GM19193 (cell line): ENCODE measurements around the gene ARL15.

Source experiments
- POLR2A ChIP-seq: IDR thresholded peaks from 4 replicates; pipeline ENCODE4 v1.6.1; 2011; ENCODE audit not compliant: insufficient read depth, insufficient read length; ENCODE audit errors: extremely low read depth

The ARL15 gene

DNA sequence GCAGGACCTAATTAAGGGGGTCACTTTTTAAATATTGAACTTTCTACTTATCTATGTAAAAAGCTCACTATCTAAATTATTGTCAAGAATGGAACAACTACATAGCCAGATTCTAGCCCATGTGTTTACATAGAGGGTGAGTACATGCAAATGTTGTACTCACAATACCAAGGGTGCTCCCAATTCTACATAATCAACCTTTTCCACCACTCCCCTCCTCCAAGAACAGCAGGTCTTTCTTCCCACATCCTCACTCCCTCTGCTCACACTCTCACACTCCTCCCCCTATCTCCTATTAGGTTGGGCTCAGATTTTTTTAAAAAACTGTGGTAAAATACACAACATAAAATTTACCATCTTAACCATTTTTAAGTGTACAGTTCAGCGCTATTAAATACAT is 325.4 kb downstream of the ARL15 start:
- no peak for TF ChIP-seq POLR2A

DNA sequence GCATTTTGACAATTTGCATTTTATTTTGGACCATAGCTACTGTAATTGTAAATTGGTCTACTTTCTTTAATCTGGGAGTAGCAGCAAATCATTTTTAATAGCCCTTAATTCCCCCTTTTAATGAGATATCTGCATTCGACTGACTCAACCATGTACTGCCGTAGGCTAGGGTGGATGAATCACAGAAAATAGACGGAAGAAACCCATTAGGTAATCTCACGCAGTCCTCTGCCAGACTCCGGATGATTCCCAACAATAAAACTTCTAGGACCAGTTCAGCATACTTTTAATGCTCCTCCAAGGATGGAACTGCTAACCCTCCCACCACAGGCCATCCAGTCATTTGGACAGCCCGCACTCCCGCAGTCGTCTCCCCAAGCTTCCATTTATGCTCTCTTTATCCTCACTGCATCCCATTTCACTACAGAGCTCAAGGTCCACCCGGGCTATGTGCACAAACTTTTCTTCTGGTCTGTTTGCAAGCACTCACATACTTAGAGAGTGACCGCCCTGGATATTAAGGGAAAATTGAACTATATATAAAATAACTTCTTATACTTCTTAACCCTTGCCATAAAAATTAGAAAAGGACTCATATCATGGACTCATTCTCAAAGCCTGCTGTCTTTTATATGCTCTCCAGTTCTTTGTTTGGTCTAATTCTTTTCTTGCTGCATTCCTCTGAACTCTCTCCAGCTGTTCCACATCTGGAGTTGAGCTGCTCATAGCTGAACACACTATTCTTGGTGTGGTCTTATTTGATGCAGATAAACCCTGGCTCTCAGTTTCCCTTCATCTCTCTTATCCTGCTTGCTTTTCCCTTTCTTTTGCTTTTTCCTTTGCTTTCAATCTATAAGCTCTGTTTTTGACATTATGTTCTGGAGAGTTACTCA is 326.6 kb downstream of the ARL15 start:
- TF ChIP-seq POLR2A, result no peak

DNA sequence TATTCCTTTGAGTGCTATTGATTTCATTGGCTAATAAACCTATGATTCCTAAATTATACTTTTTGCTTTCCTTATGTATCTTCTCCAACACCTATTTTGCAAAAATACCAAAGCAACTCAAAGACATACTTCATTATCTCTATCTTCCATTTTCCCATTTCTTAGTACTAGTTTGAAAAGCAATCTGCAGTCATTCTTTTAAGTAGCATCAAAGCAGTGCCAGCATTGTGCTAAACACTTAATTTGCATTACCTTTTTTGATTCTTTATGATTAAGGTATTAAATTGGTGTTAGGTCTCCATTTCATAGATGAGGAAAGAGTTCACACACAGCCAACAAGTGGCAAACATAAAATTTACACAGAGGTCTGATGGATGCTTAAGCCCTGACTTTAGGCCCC is 330.3 kb downstream of the ARL15 start:
- TF ChIP-seq POLR2A, result no peak

DNA sequence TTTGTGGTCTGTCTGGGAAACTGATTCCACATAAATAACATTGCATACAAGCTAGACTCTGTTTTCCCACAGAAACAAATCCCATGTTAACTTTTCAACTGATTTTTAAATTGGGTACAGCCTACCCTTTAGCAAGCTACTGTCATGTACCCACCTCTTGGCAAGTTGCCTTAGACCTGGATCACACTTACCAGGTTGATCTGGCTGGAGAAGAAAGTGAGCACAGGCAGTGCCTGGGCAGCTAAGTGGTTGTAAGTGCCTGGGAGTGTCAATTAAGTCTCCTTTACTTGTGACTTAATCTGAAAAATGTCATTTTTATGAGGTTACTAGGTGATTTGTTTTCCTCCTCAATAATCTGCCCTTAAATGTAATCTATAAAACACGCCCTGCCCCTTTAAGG is 336.4 kb downstream of the ARL15 start:
- TF ChIP-seq POLR2A, result no peak

DNA sequence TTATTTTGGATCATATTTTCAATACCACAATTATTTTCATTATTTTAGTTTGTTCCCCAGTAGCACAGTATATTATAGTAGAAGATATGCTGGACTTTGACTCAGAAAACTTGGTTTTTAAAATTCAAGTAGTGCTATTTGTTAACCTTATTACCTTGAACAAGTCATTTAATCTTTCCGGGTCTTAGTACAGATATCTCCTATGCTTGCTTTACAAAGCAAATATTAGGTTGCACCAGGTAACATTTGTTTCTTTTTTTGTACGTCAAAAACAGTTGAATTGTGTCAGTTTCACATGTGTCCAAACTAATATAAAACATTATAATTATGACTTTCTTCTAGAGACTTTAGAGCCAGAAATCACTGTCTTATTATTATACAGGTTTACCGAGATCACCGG is 338.1 kb downstream of the ARL15 start:
- no peak for TF ChIP-seq POLR2A

DNA sequence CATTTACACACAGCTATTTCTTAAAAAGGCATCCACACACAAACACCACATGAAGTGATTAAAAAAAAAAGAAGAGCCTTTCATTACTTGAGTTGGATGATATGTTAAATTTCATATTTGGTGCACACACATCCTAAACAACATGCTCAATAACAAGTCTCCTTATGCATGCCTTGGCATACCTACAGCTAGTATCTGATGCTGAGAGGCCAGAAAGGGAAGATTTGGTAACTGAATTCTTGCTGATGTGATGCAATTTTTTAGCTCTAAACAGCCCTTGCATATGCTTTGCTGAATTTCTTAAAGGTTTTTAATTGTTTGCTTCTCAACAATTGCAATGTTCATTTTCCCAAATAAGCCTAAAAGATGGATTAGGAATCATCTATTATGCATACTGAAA is 338.8 kb downstream of the ARL15 start:
- no peak for TF ChIP-seq POLR2A

DNA sequence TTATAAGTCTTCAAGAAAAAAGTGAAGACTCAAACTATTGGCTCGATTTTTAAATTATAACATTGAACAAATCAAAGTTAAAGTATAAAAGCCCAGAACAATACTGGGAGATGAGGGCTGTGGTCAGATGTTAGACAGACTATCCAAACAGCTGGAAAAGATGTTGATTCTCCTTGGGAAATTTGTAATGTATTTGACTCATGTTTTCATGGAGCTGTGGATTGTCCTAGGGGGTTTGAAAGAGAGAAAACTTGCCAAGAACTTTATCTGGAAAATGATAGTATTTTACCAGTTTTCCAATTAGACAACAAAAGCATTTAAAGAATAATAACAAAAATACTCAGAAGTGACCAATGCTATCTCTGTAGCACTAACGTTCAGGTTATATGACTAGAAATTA is 339.2 kb downstream of the ARL15 start:
- no peak for TF ChIP-seq POLR2A

DNA sequence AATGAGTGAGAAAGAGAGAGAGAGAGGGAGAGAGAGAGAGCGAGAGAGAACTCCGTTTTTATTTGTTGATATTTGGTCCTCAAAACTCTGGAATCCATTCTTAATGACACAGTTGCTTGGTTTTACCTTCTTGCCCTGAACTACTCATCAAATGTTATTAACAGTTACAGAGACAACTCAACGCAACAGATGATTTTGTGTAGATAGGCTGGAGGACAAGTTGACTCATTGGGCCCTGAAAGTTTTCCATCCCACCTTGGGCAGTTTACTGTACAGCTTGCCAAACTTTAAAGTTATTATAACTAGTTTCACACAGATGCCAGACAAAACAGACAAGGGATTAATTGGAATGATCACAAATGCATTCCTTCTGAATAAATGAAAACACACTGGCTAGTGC is 339.9 kb downstream of the ARL15 start:
- no peak for TF ChIP-seq POLR2A

DNA sequence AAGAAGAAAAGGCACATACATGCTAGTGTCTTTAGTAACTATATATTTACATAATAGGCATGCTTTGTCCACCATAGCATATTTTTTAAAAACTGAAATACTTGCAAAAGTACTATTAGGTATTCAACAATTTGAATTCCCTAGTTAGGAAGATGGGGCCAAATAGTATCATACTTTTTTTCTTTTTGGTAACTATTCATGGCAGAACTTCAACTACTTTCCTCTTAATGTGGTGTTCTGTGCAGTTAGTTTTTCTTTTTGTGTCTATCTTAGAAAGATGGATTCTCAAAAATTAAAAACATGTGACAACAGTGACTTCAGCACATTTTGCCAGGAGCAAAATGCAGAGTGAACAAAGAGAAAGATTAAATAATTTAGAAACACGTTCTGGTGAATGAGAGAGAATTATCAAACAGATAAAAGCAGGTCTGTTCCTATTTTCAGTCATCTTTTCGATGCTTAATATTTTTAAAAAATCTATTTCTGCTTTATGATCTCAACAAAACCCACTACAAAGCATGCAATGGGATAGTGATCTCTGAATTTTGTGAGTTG is 341.1 kb downstream of the ARL15 start:
- TF ChIP-seq POLR2A, result no peak

DNA sequence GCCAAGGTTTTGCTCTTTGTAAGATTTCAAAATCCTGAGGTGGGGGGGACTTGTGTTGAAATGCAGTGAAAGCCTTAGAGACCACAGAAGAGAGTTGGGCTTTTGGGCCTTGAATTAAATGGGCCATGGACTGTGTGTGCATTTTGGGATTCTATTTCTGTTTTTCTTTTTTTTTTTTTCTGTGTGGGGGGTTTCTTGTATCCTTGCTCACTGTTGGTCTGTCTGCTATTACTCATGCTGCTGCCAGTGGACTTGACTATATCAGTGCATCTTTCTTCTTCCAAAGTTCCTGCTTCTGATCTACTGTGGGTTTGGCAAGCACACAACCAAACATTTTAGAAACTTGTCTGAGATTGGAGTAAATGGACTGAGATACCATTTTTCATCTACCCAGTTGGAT is 344.9 kb downstream of the ARL15 start:
- no peak for TF ChIP-seq POLR2A

DNA sequence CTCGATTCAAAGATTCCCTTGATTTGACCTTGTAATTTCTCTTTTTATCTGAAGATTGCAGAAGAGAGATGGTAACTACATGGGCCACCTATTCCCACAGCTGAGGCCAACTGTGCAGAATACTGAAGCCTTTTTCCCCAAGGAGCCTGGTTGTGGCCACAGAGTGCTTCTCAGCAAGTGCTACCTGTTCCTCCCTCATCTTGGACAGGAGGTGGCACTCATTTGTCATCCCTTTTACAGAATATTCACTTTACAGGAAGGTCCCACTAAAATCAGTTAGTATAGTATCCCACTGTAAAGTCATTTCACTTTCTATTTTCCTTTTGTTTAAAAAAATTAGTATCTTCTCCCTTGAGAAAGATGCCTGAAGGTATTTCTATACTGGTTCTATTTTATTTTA is 346.4 kb downstream of the ARL15 start:
- TF ChIP-seq POLR2A, result no peak

DNA sequence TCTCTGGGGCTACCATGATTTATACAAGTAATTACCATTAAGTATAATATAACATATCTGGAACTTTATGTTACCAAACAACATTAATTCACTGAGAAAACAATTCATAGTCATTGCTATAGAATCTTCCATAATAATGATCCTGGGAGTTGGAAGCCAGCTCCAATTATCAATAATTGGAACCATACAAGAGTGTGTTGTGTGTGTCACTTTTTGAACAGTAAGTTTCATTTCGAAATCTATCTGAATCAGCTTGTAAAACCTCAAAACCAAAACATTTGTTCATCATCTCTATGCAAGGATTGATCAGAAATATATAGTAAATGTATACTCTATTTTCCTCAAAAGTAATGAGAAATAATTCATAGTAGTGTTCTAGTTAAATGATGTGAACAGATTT is 348.1 kb downstream of the ARL15 start:
- TF ChIP-seq POLR2A, result no peak

DNA sequence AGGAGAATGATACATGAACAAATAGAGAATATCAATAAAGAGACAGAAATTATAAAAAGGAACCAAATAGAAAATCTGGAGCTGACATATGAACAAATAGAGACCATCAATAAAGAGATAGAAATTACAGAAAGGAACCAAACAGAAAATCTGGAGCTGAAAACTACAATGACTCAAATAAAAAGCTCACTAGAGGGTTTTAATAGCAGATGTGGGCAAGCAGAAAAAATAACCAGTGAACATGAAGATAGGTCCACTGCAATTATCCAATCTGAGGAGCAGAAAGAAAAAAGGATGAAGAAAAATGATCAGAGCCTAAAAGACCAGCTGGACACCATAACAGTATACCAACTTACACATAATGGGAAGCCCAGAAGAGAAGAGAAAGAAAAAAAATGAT is 353.7 kb downstream of the ARL15 start:
- no peak for TF ChIP-seq POLR2A

DNA sequence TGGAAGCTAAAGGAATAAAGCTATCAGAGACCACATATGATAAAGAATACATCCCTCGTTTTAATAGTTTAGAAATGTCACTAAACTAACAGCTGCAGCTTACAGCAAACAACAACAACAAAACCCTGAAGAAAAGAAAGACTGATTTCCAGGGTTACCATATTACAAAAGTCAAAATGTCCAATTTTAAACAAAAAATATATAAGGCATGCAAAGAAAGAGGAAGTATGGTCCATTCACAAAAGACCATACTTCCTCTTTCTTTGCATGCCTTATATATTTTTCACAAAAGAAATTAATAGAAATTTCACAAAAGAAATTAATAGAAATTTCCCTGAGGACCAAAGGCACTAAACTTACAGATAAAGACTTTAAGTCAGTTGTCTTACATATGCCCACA is 354.2 kb downstream of the ARL15 start:
- no peak for TF ChIP-seq POLR2A

DNA sequence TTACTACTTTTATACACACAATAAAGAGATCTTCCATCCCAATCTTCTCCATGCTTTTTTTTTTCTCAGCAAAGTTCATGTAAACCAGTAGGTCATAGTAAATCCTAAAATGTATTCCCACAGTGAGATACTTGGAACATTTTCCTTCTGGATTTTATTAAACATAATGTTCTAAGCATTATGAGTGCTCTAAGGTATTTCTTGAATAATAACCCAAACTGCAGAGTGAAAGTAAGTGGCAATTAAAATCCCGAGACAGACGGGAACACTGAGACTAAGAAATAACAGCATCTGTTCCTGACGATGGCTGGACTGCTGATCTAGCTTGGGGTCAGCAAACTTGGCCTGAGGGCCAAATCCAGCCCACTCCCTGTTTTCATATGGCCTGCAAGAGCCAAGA is 359.8 kb downstream of the ARL15 start:
- TF ChIP-seq POLR2A, result no peak

DNA sequence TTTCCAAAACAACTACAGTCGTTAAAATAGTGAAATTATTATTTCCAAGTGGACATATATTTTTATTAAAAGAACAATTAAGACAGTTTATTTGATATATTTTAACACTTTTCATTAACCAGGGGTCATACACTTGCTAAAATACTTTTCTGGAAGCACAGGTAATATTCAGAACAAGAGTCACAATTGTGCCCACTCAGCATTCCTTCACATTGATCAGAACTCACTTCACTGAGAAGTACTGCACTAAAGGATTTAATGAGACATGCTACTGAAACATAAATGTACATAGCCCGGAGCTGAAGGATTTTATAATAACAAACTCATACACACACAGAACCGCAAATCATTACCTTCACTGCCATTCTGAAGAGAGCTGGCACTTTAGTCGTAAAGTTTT is 361.8 kb downstream of the ARL15 start:
- TF ChIP-seq POLR2A, result no peak

DNA sequence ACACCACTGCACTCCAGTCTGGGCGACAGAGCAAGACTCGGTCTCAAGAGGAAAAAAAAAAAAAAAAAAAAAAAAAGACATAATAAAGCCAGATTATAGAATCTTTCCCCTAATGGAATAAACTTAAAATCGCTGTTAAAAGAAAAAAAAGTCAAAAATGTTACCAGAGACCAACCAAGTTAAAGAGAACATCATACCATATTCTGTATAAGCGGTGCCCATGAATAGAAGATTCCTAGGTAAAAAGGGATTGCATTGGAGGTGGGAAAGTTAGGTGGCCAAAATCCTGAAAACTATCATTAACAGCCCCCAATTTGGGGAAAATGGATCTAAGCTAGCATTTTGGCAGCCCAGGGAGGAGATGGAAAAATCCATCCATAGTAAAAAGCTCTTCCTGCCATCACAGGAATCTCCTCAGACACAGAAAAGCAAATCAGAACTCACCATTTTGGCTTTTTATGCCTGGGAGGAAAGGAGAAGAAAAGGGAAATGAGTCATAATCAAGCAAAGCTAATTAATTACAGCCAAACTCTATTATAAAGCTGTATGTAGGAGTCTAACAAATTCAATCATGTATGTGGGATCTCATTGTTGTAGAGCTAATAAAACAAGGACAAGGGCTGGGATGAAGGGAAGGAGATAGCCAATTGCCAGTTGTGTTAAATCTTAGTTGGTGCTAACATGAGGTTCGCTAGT is 363.8 kb downstream of the ARL15 start:
- TF ChIP-seq POLR2A, result no peak

DNA sequence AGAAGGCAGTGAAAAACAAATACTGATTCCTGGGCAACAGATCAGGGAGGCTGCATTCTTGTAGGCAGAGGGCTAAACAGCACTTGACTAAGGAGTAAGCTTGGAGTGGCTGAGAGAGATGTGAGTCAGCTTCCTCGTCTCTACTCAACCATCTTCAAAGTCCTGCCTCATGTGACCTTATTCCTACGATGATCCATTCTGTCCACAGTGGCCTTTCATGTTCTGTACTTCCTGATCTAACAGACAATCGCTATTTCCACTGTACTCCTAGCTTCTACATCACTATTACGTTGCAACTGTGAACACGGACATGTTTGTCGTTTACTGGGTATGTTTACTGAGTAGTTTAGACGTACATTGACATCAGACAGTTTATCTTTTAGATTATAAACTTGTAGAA is 365.4 kb downstream of the ARL15 start:
- no peak for TF ChIP-seq POLR2A
